WTC11 (cell line): ENCODE results near the gene SRSF6.
"Not testable (repeated sequence)": the region's sequence is repeated elsewhere in the genome, so short reads cannot be mapped to it uniquely, and the experiment has no call there.

Source experiments
- CREB1 ChIP-seq: sonication (generic); formaldehyde crosslinking; IDR thresholded peaks from 2 replicates; pipeline ENCODE4 v1.8.0; 2023; ENCODE audit warnings: mild to moderate bottlenecking, missing genetic modification reagents
- RELA ChIP-seq: sonication (generic); formaldehyde crosslinking; IDR thresholded peaks from 2 replicates; pipeline ENCODE4 v1.8.1; 2022; ENCODE audit warnings: missing genetic modification reagents, mild to moderate bottlenecking, borderline replicate concordance

GRCh38 chr20:43448431-43448747, 9.3 kb upstream of the SRSF6 start:
- not testable (repeated sequence) for TF ChIP-seq RELA; CREB1 (CRISPR knock-in tag)
